IPS-18c (cell line): ENCODE measurements around the gene IL9R.
"Not testable (repeated sequence)": the region's sequence is repeated elsewhere in the genome, so short reads cannot be mapped to it uniquely, and the experiment has no call there.

Experiments used
- H3K4me3 ChIP-seq: 2 replicates; pipeline ENCODE4 v1.7.0; 2013; ENCODE audit warnings: low read depth, mild to moderate bottlenecking, low read length, moderate library complexity; ENCODE audit not compliant: insufficient read depth
- H3K9me3 ChIP-seq: one replicate; pipeline ENCODE4 v1.6.1; 2013; ENCODE audit warnings: mild to moderate bottlenecking, low read length, moderate library complexity; ENCODE audit not compliant: control insufficient read depth, insufficient read depth

The IL9R gene

DNA sequence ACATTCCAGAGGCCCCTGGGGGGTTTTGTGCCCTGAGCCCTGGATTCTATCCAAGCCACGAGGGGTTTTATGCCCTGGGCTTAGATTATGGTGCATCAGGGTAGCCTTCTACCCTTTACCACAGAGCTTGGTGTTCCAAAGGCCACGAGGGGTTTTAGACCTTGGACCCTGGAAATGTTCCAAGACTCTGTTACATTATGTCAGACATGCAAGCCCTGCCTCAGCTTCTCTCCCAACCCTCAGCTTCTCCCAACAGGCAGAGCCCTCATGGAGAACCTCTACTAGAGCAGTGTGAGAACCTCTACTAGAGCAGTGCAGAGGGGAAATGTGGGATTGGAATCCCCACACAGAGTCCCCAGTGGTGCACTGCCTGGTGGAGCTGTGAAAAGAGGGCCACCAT is 10.5 kb upstream of the IL9R start:
- not testable (repeated sequence) for H3K4me3 ChIP-seq, H3K9me3 ChIP-seq

- Histone ChIP-seq H3K4me3 (no peak overlapping the region), H3K9me3 (peaks cover 2% of the 10 kb centered on the region)
Observed at GRCh38 chrX:155988859-155989258, 8.6 kb upstream of the IL9R start.

DNA sequence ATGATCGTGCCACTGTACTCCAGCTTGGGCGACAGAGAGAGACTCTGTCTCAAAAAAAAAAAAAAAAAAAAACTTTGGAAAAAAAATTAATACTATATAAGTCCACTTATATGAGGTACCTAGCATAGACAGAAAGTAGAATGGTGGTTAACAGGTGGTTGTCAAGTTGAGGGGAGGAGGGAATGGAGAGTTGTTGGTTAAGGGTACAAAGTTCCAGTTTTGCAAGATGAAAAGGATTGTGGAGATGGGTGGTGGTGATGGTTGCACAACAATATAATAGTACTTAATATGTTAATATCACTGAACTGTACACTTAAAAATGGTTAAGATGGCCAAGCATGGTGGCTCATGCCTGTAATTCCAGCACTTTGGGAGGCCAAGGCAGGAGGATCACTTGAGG is 4.1 kb upstream of the IL9R start:
- no peak overlapping the region for H3K4me3 ChIP-seq

GRCh38 chrX:155995321-155995875 is 2.1 kb upstream of the IL9R start:
- H3K9me3 ChIP-seq, result peaks cover 4% of the 10 kb centered on the region
- H3K4me3 ChIP-seq, result no peak overlapping the region

More for the DNA sequence above, 4.1 kb upstream of the IL9R start:
- peaks cover 4% of the 10 kb centered on the region for H3K9me3 ChIP-seq

GRCh38 chrX:155998116-155998515 is 620 bp downstream of the IL9R start:
- peaks cover 8% of the 10 kb centered on the region for H3K9me3 ChIP-seq
- H3K4me3 ChIP-seq, result no peak overlapping the region

DNA sequence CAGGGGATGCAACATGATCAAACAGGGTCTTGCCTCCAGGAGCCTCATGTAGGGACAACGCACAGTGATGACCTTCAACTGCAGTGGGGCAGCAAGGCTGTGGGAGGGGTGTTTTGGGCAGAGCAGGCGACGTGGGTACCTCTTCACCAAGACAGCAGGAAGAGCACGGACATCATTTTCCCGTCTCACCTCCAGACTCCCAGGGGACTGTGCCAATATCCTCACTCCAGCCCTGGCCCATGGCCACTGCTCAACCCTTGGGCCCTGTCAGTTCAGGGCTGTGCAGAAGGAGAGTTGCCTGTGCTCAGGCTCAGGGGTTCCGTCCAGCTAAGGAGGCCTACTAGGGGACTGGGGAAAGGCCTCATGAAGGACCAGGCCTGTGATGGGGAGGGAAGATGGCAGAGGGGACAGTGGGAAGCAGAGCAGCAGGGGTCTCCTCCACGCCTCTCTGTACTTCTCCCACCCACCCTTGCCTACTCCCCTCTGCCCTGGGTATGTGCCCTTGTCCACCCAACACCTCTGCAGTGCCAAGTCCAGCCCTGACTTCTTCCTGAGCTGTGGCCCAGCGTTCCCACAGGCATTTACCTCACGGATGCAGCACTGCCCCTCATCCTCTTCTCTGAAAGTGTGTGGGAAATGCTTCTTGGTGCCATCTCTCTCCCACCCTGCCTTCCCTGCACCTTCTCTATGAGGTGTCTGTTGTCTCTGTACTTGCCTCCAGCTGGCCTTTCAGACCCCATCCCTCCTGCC is 1.4 kb downstream of the IL9R start:
- H3K9me3 ChIP-seq, result peaks cover 7% of the 10 kb centered on the region
- H3K4me3 ChIP-seq, result no peak overlapping the region

GRCh38 chrX:155999751-156000150 is 2.3 kb downstream of the IL9R start:
- not testable (repeated sequence) for H3K9me3 ChIP-seq, H3K4me3 ChIP-seq

DNA sequence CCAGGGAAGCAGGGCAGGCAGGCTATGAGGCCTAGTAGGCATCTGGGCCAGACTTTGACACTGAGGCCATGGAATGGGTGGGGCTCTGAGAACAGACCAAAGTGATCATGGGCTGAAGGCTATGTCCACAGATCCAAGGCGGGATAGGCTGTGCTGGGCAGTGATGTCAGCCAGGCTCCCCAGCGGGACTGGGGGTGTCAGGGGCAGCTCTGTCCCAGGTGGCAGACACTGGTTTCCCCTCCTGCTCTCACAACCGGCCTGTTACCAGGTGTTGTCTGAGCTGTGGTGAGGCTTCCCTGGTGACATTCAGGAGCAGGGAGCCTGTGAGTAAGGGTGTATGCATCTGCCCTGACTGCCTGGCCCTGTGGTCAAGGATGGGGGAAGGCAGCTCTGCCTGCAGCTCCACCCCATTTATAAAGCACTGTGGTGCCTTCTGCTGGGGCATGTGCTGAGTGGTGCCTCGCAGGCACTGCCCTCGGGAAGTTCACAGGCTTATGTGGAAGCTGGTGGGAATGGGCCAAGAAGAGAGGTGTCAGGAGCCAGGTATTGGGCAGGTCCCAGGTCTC is 2.9 kb downstream of the IL9R start:
- Histone ChIP-seq H3K9me3 (peaks cover 5% of the 10 kb centered on the region), H3K4me3 (no peak overlapping the region)

DNA sequence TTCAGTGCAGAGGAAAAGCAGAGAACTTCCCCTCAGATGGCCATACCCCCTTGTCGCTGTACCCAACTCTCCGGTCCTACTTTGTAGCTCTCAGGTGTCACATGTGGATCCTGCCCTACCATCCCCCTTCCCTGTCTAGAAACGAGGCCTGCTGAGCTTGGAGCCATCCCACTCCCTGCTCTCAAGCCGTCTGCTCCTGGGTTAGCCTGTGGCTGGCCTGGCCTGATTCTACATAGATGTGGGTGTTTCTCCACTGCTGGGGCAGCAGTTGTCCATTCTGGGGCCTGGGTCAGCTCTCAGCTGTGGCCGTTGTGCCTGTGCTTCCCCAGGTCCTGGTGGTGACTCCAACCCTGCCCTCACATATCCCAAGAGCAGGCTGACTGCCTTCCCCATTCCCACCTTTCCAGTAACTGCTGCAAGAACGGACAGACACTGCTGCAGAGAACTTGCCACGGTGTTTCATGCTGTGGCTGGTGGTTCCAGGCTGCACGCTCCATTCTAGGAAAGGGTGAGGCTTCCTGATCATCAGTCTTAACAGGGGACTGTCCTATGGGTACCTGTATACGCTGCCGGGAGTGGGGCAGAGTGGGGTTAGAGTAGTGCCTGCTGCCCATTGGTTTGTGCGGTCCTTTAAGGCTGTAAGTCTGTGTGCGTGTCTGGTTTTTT is 3.6 kb downstream of the IL9R start:
- Histone ChIP-seq H3K4me3 (no peak overlapping the region), H3K9me3 (peaks cover 5% of the 10 kb centered on the region)

GRCh38 chrX:156001667-156002021 is 4.1 kb downstream of the IL9R start:
- no peak overlapping the region for H3K4me3 ChIP-seq

DNA sequence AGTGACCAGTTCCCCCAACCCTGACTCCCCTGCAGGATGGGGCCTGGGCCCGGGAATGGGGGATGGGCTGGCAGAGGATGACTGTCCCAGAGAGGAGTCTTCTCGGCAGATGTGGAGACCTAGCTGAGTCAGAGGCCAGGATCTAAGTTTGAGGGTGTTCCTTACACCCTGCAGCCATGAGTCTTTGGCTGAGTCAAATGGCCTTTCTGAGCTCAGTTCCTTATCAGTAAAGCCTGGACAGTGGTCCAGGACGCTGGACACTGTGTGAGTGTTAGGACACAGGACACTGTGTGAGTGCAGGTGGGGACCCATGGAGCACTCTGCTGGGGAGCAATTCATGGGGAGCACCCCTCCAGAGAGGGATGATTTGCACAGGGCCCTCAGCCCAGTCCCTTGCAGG is 5.0 kb downstream of the IL9R start:
- peaks cover 5% of the 10 kb centered on the region for H3K9me3 ChIP-seq
- H3K4me3 ChIP-seq, result no peak overlapping the region

More at GRCh38 chrX:156001667-156002021, 4.1 kb downstream of the IL9R start:
- peaks cover 5% of the 10 kb centered on the region for H3K9me3 ChIP-seq

- Histone ChIP-seq H3K4me3 (no peak overlapping the region), H3K9me3 (peaks cover 5% of the 10 kb centered on the region)
Observed at GRCh38 chrX:156003486-156004185, 6.1 kb downstream of the IL9R start.

GRCh38 chrX:156004256-156004655 is 6.8 kb downstream of the IL9R start:
- Histone ChIP-seq H3K4me3 (no peak overlapping the region; the same call in 1 of the 2 replicates), H3K9me3 (peaks cover 5% of the 10 kb centered on the region)

GRCh38 chrX:156004740-156005139 is 7.2 kb downstream of the IL9R start:
- H3K4me3 ChIP-seq, result no peak overlapping the region; the same call in 1 of the 2 replicates
- peaks cover 5% of the 10 kb centered on the region for H3K9me3 ChIP-seq

- Histone ChIP-seq H3K4me3 (no peak overlapping the region), H3K9me3 (peaks cover 5% of the 10 kb centered on the region)
Observed at GRCh38 chrX:156005144-156005543, 7.6 kb downstream of the IL9R start.

- not testable (repeated sequence) for H3K9me3 ChIP-seq, H3K4me3 ChIP-seq
Observed at GRCh38 chrX:156006468-156006867, 9.0 kb downstream of the IL9R start.

GRCh38 chrX:156008379-156008778 is 10.9 kb downstream of the IL9R start:
- not testable (repeated sequence) for H3K4me3 ChIP-seq, H3K9me3 ChIP-seq
